ENCODE measurements around the gene SLA2. TPM values are rescaled to one million over a fixed set of nuclear protein-coding genes. Genes with fewer than 3 reads are reported as not detected.
"Not testable (repeated sequence)": the region's sequence is repeated elsewhere in the genome, so short reads cannot be mapped to it uniquely, and the experiment has no call there.

SLA2 gene
- total and polyA plus RNA-seq, 2 of the 8 experiments (the other 6 are each of a cell fraction or from before 2014, with no cell fraction given), result 0.18 TPM; not detected in 1

GRCh38 chr20:36641506-36641843 lies 4.5 kb downstream of the SLA2 start (continued):
- TF ChIP-seq USF2 (IDR thresholded peaks at IDR 0.05; ENCODE audit: low read length), result no peak
- TF ChIP-seq SIX5 (IDR thresholded peaks at IDR 0.05; ENCODE audit: low read depth, low read length), result no peak
- TF ChIP-seq TEAD4 (IDR thresholded peaks at IDR 0.05; ENCODE audit: low read depth, low read length), result no peak
- no peak for TF ChIP-seq RNF2 (IDR thresholded peaks at IDR 0.05; ENCODE audit: borderline replicate concordance, low read depth, low read length, missing control alignments, poor library complexity, severe bottlenecking)

GRCh38 chr20:36638876-36639400 lies 7.1 kb downstream of the SLA2 start:
- POLR2A ChIA-PET (ENCODE audit: partially characterized antibody); H3K14ac ChIP-seq (ENCODE audit: insufficient read length); H2AFZ ChIP-seq (ENCODE audit: low read length); FAIRE-seq; H3K4ac ChIP-seq (replicated peaks; ENCODE audit: insufficient read length, low read depth, low read length); H4K91ac ChIP-seq (replicated peaks; ENCODE audit: insufficient read length, low read length); H3K9me3 ChIP-seq (ENCODE audit: insufficient read depth in 2 of 2, low read depth in 1 of 2, low read length in 1 of 2); H3K4me3 ChIP-seq (ENCODE audit: extremely low read depth in 1 of 4, insufficient read depth in 2 of 4, low read depth in 3 of 4, low read length in 4 of 4); H3K9ac ChIP-seq (replicated peaks in 1 of 4; ENCODE audit: extremely low read depth in 1 of 4, low read depth in 3 of 4, low read length in 3 of 4); H4K5ac ChIP-seq (ENCODE audit: insufficient read length, low read depth, low read length); DNase-seq (ENCODE audit: low read depth in 1 of 2, low spot score in 2 of 2); H2BK120ac ChIP-seq (replicated peaks; ENCODE audit: low read depth, low read length); H4K8ac ChIP-seq (ENCODE audit: extremely low read depth, insufficient read depth, low read length); H3K23me2 ChIP-seq (ENCODE audit: low read depth, low read length); H3K23ac ChIP-seq (ENCODE audit: insufficient read length); H3K79me2 ChIP-seq (ENCODE audit: control insufficient read depth in 1 of 2, insufficient read depth in 2 of 2, low read length in 2 of 2); H3K4me1 ChIP-seq (replicated peaks in 1 of 4; ENCODE audit: control insufficient read depth in 3 of 4, insufficient read depth in 4 of 4, low read length in 3 of 4); H3K27ac ChIP-seq (ENCODE audit: low read depth, low read length); H2BK12ac ChIP-seq (ENCODE audit: low read depth, low read length); H2BK5ac ChIP-seq (ENCODE audit: low read depth, low read length); H3K36me3 ChIP-seq (ENCODE audit: control insufficient read depth in 2 of 4, insufficient read depth in 4 of 4, low read length in 3 of 4); H2BK20ac ChIP-seq (ENCODE audit: low read length); H4K20me1 ChIP-seq (replicated peaks in 1 of 2; ENCODE audit: control insufficient read depth in 1 of 2, insufficient read depth in 2 of 2, low read length in 2 of 2); CTCF ChIA-PET (ENCODE audit: partially characterized antibody); H2AK5ac ChIP-seq (ENCODE audit: low read depth, low read length); H3K56ac ChIP-seq (replicated peaks; ENCODE audit: insufficient read length, low read depth, low read length); H2BK15ac ChIP-seq (ENCODE audit: low read length); H3K79me1 ChIP-seq (ENCODE audit: low read depth, low read length); H3K18ac ChIP-seq (ENCODE audit: extremely low read depth, low read length); H3K27me3 ChIP-seq (replicated peaks in 1 of 4; ENCODE audit: control insufficient read depth in 3 of 4, extremely low read depth in 1 of 4, insufficient read depth in 3 of 4, low read length in 3 of 4); H3K4me2 ChIP-seq (ENCODE audit: insufficient read depth in 1 of 2, low read depth in 2 of 2, low read length in 2 of 2): not testable (repeated sequence)
- 93% methylated on average over 12 of the region's 12 CpGs; no CpG with 5 or more reads in 1 of the 2 experiments for WGBS, 2 experiments (ENCODE audit: extremely low coverage in 1 of 2, insufficient coverage in 1 of 2, insufficient read length in 1 of 2, insufficient replicate concordance in 2 of 2, low coverage in 1 of 2, low lambda C conversion rate in 2 of 2, missing lambda C conversion rate in 1 of 2)
